ENCODE results near the gene LIMA1. TPM values are rescaled to one million over a fixed set of nuclear protein-coding genes. Genes with fewer than 3 reads are reported as not detected.

LIMA1 gene
- total RNA-seq, 4 donors from 2014 or later, result 7.4 to 24.5 (median 8.8) TPM

GRCh38 chr12:50232771-50233209, 50.5 kb downstream of the LIMA1 start:
- DNase-seq, result no peak
- intact Hi-C loops (cut with DNase I; ENCODE audit: low total_unique reads) (no loop called here), in situ Hi-C loops (cut with MboI; ENCODE audit: low sequenced_read_pairs in 4 of 4) (no loop called here)
- Histone ChIP-seq H3K4me3 (no peak overlapping the region), H3K27me3 (no peaks in the 10 kb centered on the region), H3K9me3 (no peaks in the 10 kb centered on the region), H3K36me3 (no peaks in the 10 kb centered on the region), H3K27ac (no peak overlapping the region), H3K4me1 (peaks cover 0 to 11% of the 10 kb centered on the region in 2 donors)
- TF ChIP-seq CTCF (IDR thresholded peaks at IDR 0.05 in 4 of 5, conservative IDR thresholded peaks at IDR 0.05 in 1 of 5) (no peak), POLR2A (IDR thresholded peaks at IDR 0.05) (no peak)
- no peak for ATAC-seq

- no peak for TF ChIP-seq CTCF (IDR thresholded peaks at IDR 0.05 in 4 of 5, conservative IDR thresholded peaks at IDR 0.05 in 1 of 5)
- no peak for TF ChIP-seq POLR2A (IDR thresholded peaks at IDR 0.05)
- no peak for DNase-seq
- intact Hi-C loops (cut with DNase I; ENCODE audit: low total_unique reads), result no loop called here
- in situ Hi-C loops (cut with MboI; ENCODE audit: low sequenced_read_pairs in 4 of 4), result no loop called here
- no peak for ATAC-seq
- peaks cover 0 to 7% of the 10 kb centered on the region in 2 donors for H3K4me1 ChIP-seq
- H3K9me3 ChIP-seq, result no peaks in the 10 kb centered on the region
- no peak overlapping the region for H3K4me3 ChIP-seq
- H3K36me3 ChIP-seq, result no peaks in the 10 kb centered on the region
- no peak overlapping the region for H3K27ac ChIP-seq
- no peaks in the 10 kb centered on the region for H3K27me3 ChIP-seq
These were observed 51.1 kb downstream of the LIMA1 start for GRCh38 chr12:50232206-50232605.

GRCh38 chr12:50231346-50231745, 52.0 kb downstream of the LIMA1 start:
- Histone ChIP-seq H3K9me3 (no peaks in the 10 kb centered on the region), H3K36me3 (no peaks in the 10 kb centered on the region), H3K27ac (no peak overlapping the region), H3K4me3 (no peak overlapping the region), H3K4me1 (no peaks in the 10 kb centered on the region), H3K27me3 (no peaks in the 10 kb centered on the region)
- in situ Hi-C loops (cut with MboI; ENCODE audit: low sequenced_read_pairs in 4 of 4) (no loop called here), intact Hi-C loops (cut with DNase I; ENCODE audit: low total_unique reads) (no loop called here)
- no peak for TF ChIP-seq CTCF (IDR thresholded peaks at IDR 0.05 in 4 of 5, conservative IDR thresholded peaks at IDR 0.05 in 1 of 5)
- no peak for TF ChIP-seq POLR2A (IDR thresholded peaks at IDR 0.05)
- ATAC-seq (no peak), DNase-seq (no peak)

- in situ Hi-C loops (cut with MboI; ENCODE audit: low sequenced_read_pairs in 4 of 4) (no loop called here), intact Hi-C loops (cut with DNase I; ENCODE audit: low total_unique reads) (no loop called here)
- Histone ChIP-seq H3K36me3 (no peaks in the 10 kb centered on the region), H3K9me3 (no peaks in the 10 kb centered on the region), H3K27ac (no peak overlapping the region), H3K4me3 (no peak overlapping the region), H3K4me1 (no peaks in the 10 kb centered on the region), H3K27me3 (no peaks in the 10 kb centered on the region)
- no peak for ATAC-seq
- DNase-seq, result no peak
- no peak for TF ChIP-seq POLR2A (IDR thresholded peaks at IDR 0.05)
- TF ChIP-seq CTCF (IDR thresholded peaks at IDR 0.05 in 4 of 5, conservative IDR thresholded peaks at IDR 0.05 in 1 of 5), result no peak
These were observed 53.1 kb downstream of the LIMA1 start for GRCh38 chr12:50230217-50230616.

All from gastrocnemius medialis (tissue), 4 donors.